A673 (cell line): ENCODE results near the gene ZNF839. TPM values are rescaled to one million over a fixed set of nuclear protein-coding genes. Genes with fewer than 3 reads are reported as not detected.

Source experiments
- BruUV-seq: library from RNA; stranded (reverse); fragments of 400-500 nt; replicated peaks from 2 replicates; lab custom pipeline; 2021; lab: Mats Ljungman, UMichigan
- CTCF ChIA-PET: fragments of 300-600 bp; sonication (Branson Sonifier 250); formaldehyde crosslinking; loops from one replicate; lab custom pipeline; 2022; ENCODE audit warnings: antibody characterized with exemption; lab: Charles Lee
- POLR2A ChIA-PET: fragments of 300-600 bp; sonication (Branson Sonifier 250); formaldehyde crosslinking; loops from one replicate; lab custom pipeline; 2022; ENCODE audit warnings: antibody characterized with exemption; ENCODE audit not compliant: low non-redundant PET; lab: Charles Lee
- DNase-seq: peaks from one replicate; pipeline ENCODE4 v3.0.0-alpha.2; 2015; ENCODE audit warnings: low spot score
- H3K27ac ChIP-seq: fragments of 200-600 bp; sonication (generic); 2 replicates; pipeline ENCODE4 v1.5.1; 2016; ENCODE audit warnings: mixed run types, low read depth, mild to moderate bottlenecking, mixed read lengths, antibody characterized with exemption, low read length; ENCODE audit not compliant: poor library complexity, severe bottlenecking
- H3K27me3 ChIP-seq: fragments of 200-600 bp; sonication (generic); replicated peaks from 2 replicates; pipeline ENCODE4 v1.6.1; 2017; ENCODE audit warnings: mixed run types, low read depth, mild to moderate bottlenecking, mixed read lengths, antibody characterized with exemption, low read length; ENCODE audit not compliant: insufficient read depth, poor library complexity
- H3K36me3 ChIP-seq: fragments of 200-600 bp; sonication (generic); 2 replicates; pipeline ENCODE4 v1.6.1; 2016; ENCODE audit warnings: mixed run types, mild to moderate bottlenecking, mixed read lengths, antibody characterized with exemption, low read length; ENCODE audit not compliant: insufficient read depth, poor library complexity, severe bottlenecking
- H3K4me1 ChIP-seq: fragments of 200-600 bp; sonication (generic); 2 replicates; pipeline ENCODE4 v1.6.1; 2017; ENCODE audit warnings: mixed run types, mild to moderate bottlenecking, mixed read lengths, antibody characterized with exemption, low read length; ENCODE audit not compliant: insufficient read depth, poor library complexity, severe bottlenecking
- H3K4me3 ChIP-seq: fragments of 200-600 bp; sonication (generic); 2 replicates; pipeline ENCODE4 v1.5.1; 2016; ENCODE audit warnings: low read depth, mixed run types, mild to moderate bottlenecking, mixed read lengths, low read length; ENCODE audit not compliant: poor library complexity, severe bottlenecking
- H3K9me3 ChIP-seq: fragments of 200-600 bp; sonication (generic); 2 replicates; pipeline ENCODE4 v1.6.1; 2016; ENCODE audit warnings: mixed run types, low read depth, mild to moderate bottlenecking, mixed read lengths, antibody characterized with exemption, low read length; ENCODE audit not compliant: poor library complexity, severe bottlenecking
- EZH2 ChIP-seq: fragments of 200-600 bp; sonication (generic); IDR thresholded peaks from 2 replicates; pipeline ENCODE4 v1.6.1; 2017; ENCODE audit warnings: borderline replicate concordance, low read depth, mild to moderate bottlenecking, mixed read lengths, antibody characterized with exemption, low read length; ENCODE audit not compliant: poor library complexity, severe bottlenecking
- intact Hi-C: fragments of 100-400 bp; cut with micrococcal nuclease; formaldehyde crosslinking; loops from one replicate; pipeline ENCODE4 v1.10.0; 2022; ENCODE audit not compliant: unreplicated experiment
- total RNA-seq: library from RNA; stranded (reverse); gene quantifications from 2 replicates; pipeline ENCODE4 v1.2.3, GENCODE V29; 2021
- TF ChIP-seq, protein P1 (sequence below): fragments of 300-800, 200-600 bp; sonication (generic); conservative IDR thresholded peaks from 2 replicates; pipeline ENCODE4 v1.5.1; 2017; ENCODE audit warnings: low read depth, mild to moderate bottlenecking, antibody characterized with exemption, low read length, moderate library complexity, mixed read lengths

The ZNF839 gene
- total RNA-seq, 1 experiment from 2014 or later, result 13.5 TPM

DNA sequence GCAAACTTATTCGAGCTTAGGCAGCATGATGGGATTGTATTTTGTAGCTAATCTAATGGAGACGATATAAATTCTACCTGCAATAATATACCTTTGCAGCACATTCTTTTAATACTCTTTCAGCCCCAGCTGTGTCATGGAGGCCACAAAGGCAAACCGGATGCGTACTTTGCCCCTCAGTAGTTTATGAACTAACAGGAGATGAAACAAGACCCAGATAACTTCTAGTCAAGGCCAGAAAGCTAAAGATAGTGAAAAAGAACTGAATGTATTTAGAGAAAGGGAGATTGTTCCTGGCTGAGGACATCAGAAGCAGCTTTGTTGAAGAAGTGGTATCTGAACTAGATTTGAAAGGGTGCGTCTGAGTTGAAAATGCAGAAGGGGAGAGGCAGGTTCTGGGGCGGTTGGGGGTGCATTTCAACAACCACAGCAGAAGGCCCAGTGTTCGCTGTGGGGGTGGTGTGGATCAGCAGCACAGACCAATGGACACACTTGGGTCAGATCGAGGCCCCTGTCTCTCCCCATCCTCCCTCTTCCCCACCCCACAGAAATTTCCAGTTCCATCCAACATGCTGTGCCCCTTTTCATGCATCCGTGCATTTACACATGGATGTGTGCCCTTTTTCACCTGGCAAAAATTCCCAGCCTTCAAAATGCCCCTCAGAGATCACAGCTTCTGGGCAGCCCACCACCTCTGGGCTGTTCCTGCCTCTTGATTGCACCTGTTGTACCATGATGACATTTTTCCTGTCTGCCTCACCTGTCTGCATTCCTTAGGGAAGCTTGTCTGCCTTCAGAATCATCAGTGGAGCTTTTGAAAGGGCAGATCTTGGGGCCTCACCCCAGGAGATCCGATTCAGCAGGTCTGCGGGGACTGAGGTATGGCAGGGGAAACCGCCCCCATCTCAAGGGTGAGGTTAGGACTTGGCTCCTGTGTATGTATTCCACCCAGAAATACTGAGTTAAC lies 2.2 kb downstream of the ZNF839 start:
- no TSS peak for BruUV-seq
- no peak for TF ChIP-seq EZH2
- TF ChIP-seq, protein P1, sequence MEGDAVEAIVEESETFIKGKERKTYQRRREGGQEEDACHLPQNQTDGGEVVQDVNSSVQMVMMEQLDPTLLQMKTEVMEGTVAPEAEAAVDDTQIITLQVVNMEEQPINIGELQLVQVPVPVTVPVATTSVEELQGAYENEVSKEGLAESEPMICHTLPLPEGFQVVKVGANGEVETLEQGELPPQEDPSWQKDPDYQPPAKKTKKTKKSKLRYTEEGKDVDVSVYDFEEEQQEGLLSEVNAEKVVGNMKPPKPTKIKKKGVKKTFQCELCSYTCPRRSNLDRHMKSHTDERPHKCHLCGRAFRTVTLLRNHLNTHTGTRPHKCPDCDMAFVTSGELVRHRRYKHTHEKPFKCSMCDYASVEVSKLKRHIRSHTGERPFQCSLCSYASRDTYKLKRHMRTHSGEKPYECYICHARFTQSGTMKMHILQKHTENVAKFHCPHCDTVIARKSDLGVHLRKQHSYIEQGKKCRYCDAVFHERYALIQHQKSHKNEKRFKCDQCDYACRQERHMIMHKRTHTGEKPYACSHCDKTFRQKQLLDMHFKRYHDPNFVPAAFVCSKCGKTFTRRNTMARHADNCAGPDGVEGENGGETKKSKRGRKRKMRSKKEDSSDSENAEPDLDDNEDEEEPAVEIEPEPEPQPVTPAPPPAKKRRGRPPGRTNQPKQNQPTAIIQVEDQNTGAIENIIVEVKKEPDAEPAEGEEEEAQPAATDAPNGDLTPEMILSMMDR, result no peak
- H3K27ac ChIP-seq, result no peak overlapping the region
- H3K36me3 ChIP-seq, result no peaks in the 10 kb centered on the region
- H3K9me3 ChIP-seq, result no peaks in the 10 kb centered on the region
- no peaks in the 10 kb centered on the region for H3K27me3 ChIP-seq
- CTCF ChIA-PET, result interaction anchor here (0.5 kb wide), 1 partner anchor 260 kb away, joined by 5 read pairs; no protein-coding TSS in a partner anchor
- H3K4me3 ChIP-seq, result no peak overlapping the region
- peaks cover 21% of the 10 kb centered on the region for H3K4me1 ChIP-seq
- intact Hi-C loops, result no loop called here
- POLR2A ChIA-PET, result no interaction called here
- DNase-seq, result no peak

DNA sequence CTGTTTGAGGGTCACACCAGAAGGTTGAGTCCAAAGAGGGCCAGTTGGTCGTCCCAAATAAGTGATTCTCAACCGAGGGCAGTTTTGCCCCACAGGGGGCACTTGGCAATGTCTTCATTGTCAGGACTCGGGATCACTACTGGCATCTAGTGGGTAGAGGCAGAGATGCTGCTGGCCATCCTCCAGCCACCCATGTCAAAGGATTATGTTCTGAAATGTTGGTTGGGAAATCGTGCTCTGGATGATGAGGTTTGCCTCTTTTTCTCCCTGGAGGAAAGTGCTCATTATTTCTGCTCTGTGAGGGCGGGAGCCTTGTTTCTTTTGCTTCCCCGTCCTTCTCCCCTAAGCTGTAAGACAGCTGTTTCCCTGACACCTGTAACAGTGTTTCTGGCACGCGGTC lies 3.6 kb downstream of the ZNF839 start:
- H3K4me1 ChIP-seq, result peaks cover 12% of the 10 kb centered on the region
- H3K36me3 ChIP-seq, result no peaks in the 10 kb centered on the region
- ChIA-PET CTCF (no interaction called here), POLR2A (no interaction called here)
- intact Hi-C loops, result no loop called here
- no TSS peak for BruUV-seq
- no peak overlapping the region for H3K27ac ChIP-seq
- no peak for TF ChIP-seq EZH2
- TF ChIP-seq, protein P1, result peak; percentile 67
- no peak overlapping the region for H3K4me3 ChIP-seq
- peak; percentile 86 for DNase-seq
- no peaks in the 10 kb centered on the region for H3K27me3 ChIP-seq
- H3K9me3 ChIP-seq, result no peaks in the 10 kb centered on the region

DNA sequence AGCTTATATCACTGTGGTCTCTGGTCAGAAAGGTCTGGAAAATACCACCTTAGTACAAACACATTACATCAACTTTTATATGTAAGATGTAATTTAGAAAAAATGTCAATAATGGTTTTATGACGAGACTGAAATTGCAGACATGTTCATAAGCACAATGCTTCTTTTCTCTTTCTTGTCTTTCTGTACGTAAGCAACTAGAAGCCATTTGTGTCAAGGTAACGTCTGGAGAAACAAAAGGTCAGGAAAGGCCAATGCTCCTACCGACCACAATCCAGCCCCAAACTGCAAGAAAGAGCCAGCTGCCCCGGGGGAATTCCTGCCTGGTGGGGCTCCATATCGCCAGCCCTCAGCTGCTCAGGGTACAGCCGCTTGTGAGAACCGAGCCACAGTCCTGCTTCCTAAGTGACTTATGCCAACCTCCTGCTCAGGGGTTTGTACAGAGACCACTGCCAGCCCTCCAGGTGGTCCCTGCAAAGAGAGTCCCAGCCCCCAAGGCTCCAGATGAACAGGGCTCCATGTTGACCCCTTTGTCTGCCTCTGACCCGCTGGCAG lies 6.3 kb downstream of the ZNF839 start:
- Histone ChIP-seq H3K27ac (no peak overlapping the region), H3K9me3 (no peaks in the 10 kb centered on the region), H3K36me3 (no peaks in the 10 kb centered on the region), H3K27me3 (no peaks in the 10 kb centered on the region), H3K4me1 (peaks cover 6% of the 10 kb centered on the region), H3K4me3 (no peak overlapping the region)
- intact Hi-C loops, result no loop called here
- BruUV-seq, result no TSS peak
- TF ChIP-seq, protein P1, result no peak
- TF ChIP-seq EZH2, result no peak
- CTCF ChIA-PET, result no interaction called here
- POLR2A ChIA-PET, result no interaction called here
- DNase-seq, result no peak
